GM19328 (cell line): ENCODE data around the gene ULK2.
A peak's percentile ranks its signal among the peaks of the same experiment; 100 is the strongest.
"Not testable (repeated sequence)": the region's sequence is repeated elsewhere in the genome, so short reads cannot be mapped to it uniquely, and the experiment has no call there.

Source experiments
- ATAC-seq: cut with Tn5 transposase; IDR thresholded peaks from one replicate; pipeline ENCODE4 v1.9.1; 2021; ENCODE audit warnings: mild to moderate bottlenecking, moderate library complexity; ENCODE audit not compliant: unreplicated experiment

Gene ULK2

DNA sequence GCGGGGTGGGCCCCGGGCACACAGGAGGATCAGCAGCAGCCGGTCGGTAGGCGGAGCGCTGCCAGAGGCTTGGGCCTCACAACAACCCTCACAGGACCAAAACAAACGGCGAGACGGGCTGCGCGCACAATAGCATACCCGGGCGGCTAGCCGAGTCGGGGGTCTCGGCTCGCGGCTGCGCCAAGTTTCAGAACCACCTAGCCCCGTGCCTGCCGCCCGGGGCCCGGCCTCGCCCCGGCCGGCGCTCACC, 732 bp downstream of the ULK2 start:
- ATAC-seq: peak; percentile 42

GRCh38 chr17:19865021-19865420, 2.7 kb downstream of the ULK2 start:
- ATAC-seq: no peak

DNA sequence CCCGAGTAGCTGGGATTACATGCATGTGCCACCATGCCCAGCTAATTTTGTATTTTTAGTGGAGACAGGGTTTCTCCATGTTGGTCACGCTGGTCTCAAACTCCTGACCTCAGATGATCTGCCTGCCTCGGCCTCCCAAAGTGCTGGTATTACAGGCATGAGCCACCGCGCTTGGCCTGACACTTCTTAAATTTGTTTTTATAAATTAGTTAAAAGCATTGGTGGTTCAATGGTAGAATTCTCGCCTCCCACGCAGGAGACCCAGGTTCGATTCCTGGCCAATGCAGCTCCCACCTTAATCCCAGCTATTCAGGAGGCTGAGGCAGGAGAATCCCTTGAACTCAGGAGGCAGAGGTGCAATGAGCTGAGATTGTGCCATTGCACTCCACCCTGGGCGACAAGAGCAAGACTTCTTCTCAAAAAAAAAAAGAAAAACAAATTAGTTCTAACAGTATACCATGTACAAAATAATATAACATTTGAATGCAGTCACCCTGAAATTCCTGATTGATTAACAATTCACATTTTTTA, 7.0 kb downstream of the ULK2 start:
- ATAC-seq: not testable (repeated sequence)

- no peak for ATAC-seq
Measured at GRCh38 chr17:19857640-19858039, 10.1 kb downstream of the ULK2 start.

DNA sequence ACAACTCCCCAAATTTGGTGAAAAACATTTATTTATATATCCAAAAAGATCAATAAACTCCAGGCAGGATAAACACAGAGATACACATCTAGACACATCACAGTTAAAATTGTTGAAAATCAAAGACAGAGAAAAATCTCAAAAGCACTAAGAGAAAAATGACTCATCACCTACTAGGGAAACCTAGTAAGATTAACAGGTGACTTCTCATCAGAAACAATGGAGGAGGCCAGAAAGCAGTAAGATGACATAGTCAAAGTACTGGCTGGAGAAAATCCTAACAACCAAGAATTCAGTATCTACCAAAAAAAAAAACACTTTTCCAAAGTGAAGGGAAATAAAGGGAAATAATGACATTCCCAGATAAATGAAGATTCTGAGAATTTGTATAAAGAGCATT, 33.8 kb downstream of the ULK2 start:
- ATAC-seq: no peak

- ATAC-seq: no peak
Measured at GRCh38 chr17:19830061-19830460, 37.7 kb downstream of the ULK2 start.

DNA sequence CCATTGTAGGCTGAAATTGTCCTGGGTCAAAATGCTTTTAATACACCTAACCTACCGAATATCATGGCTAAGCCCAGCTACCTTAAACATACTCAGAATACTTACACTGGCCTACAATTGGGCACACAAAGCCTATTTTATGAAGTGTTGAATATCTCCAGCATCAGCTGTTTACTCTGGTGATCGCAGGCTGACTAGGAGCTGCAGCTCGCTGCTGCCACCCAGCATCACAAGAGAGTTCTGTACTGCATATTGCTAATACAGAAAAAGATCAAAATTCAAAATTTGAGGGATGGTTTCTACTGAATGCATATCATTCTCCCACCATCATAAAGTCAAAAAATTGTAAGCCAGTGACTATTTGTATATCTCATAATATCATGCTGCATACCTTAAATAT, 55.3 kb downstream of the ULK2 start:
- ATAC-seq: no peak

- ATAC-seq: no peak
Measured at GRCh38 chr17:19805006-19805405, 62.7 kb downstream of the ULK2 start.

DNA sequence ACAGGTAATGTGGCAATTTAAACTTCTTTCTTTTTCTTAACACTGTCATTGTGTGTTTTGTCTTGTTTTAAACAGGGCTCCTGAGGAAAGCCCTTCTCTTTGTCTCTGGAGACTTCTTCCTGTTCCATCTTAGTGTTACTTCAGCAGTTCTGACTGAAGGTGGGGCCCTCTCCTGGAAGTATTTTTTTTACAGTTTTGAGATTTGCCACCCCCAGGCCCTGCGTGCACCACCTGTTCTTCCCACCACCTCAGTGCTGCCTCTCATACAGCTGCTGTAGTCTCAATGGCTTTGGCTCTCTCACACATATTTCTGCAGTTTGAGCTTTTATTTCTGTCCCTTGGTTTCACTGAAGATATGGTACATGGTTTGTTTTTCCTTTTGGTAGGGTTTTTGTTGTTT, 67.2 kb downstream of the ULK2 start:
- ATAC-seq: no peak

GRCh38 chr17:19799796-19800195, 67.9 kb downstream of the ULK2 start:
- no peak for ATAC-seq

GRCh38 chr17:19796457-19796856, 71.3 kb downstream of the ULK2 start:
- ATAC-seq: no peak

DNA sequence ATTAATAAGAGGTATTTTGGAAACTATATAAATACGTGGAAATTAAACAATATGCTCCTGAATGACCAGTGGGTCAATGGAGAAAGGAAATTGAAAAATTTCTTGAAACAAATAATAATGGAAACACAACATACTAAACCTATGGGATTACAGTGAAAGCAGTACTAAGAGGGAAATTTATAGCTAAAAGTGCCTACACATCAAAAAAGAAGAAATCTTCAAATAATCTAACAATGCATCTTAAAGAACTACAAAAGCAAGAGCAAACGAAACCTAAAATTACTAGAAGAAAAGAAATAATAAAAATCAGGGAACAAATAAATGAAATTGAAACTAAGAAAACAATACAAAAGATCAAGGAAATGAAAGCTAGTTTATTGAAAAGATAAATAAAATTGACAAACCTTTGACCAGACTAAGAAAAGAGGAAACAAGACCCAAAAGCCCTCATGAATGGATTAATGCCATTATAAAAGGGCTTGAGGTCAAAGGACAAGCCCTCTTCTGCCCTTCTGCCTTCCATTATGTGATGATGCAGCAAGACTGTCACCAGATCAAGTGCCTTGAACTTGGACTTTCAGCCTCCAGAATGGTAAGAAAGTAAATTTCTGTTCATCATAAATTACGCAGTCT, 75.7 kb downstream of the ULK2 start:
- ATAC-seq: no peak

- ATAC-seq: no peak
Measured at GRCh38 chr17:19787733-19788357, 79.9 kb downstream of the ULK2 start.

GRCh38 chr17:19785854-19786253, 81.9 kb downstream of the ULK2 start:
- ATAC-seq: no peak

GRCh38 chr17:19781488-19782458, 86.0 kb downstream of the ULK2 start:
- no peak for ATAC-seq

GRCh38 chr17:19780846-19781245, 86.9 kb downstream of the ULK2 start:
- ATAC-seq: no peak

DNA sequence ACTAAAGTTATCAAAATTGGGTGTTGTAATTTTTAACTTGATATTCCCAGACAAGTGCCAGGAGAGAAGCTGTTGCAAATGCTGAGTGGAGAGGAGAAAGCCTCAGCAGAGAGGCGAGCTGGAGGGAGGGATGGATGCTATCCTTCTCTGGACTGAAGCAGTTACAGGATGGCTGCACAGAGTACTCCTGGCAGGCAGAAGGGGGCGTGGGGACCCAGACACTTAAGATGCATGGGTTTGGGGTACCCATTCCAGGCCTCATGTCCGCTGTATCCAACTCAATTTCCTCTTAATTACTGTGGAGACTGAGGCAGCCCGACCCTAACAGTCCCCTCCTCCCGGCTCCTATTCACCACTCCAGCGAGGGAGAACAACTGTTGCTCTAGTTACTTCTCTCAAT, 94.2 kb downstream of the ULK2 start:
- ATAC-seq: no peak

- no peak for ATAC-seq
Measured at GRCh38 chr17:19771971-19772630, 95.6 kb downstream of the ULK2 start.

DNA sequence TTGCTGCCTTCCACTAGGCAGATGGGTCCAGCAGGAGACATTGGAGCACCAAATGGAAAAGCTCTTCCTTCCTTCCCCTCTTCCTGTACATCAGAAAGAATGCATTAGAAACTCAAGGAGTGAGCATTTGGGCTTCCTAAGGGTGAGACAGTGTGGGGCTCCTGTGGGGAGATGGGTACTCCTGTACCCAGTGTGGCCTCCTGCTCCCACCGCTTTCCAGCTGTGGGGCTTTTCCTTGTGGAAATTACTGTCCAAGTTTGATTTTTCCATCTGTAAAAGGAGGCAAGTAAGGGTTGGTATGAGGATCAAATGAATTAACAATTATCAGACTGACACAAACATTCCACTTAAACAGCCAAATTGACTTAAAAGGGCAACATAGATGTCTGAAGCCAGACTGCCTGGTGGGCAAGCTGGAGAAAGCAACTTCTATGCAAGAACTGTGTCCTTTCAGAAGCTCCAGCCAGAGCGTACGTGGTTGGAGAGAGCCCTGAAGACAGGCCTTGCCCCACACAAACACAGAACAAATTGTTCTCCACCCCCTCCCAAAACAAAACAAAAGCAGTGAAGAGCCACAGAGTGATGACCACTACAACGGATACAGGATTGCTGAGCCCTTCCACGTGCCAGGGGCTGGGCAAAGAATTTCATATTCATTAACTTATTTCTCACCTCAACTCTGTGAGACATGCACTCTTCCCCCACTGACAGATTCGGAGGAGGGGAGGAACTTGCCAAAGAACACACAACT, 96.6 kb downstream of the ULK2 start:
- no peak for ATAC-seq

GRCh38 chr17:19769946-19770652, 97.6 kb downstream of the ULK2 start:
- no peak for ATAC-seq
